Measurements from ENCODE around the gene MYO5B.
"Not testable (repeated sequence)": the region's sequence is repeated elsewhere in the genome, so short reads cannot be mapped to it uniquely, and the experiment has no call there.

Gene MYO5B

GRCh38 chr18:50096766-50097435, 98.0 kb downstream of the MYO5B start:
- peak; percentile 74 for DNase-seq

- DNase-seq, result not testable (repeated sequence)
Measured at GRCh38 chr18:50094786-50095185, 100.2 kb downstream of the MYO5B start.

- no peak for DNase-seq
Measured at GRCh38 chr18:50094221-50094773, 100.7 kb downstream of the MYO5B start.

- no peak for DNase-seq
Measured at GRCh38 chr18:50093366-50094064, 101.4 kb downstream of the MYO5B start.

GRCh38 chr18:50092245-50092805, 102.6 kb downstream of the MYO5B start:
- DNase-seq, result no peak

GRCh38 chr18:50091509-50092244, 103.3 kb downstream of the MYO5B start:
- DNase-seq, result no peak

GRCh38 chr18:50090370-50091312, 104.3 kb downstream of the MYO5B start:
- no peak for DNase-seq

- DNase-seq, result no peak
Measured at GRCh38 chr18:50089702-50090101, 105.2 kb downstream of the MYO5B start.

GRCh38 chr18:50083708-50084107, 111.2 kb downstream of the MYO5B start:
- no peak for DNase-seq

- peak; percentile 53 for DNase-seq
Measured at GRCh38 chr18:50080932-50081560, 113.9 kb downstream of the MYO5B start.

GRCh38 chr18:50080316-50080715, 114.6 kb downstream of the MYO5B start:
- DNase-seq, result peak; percentile 74

GRCh38 chr18:50079571-50080295, 115.2 kb downstream of the MYO5B start:
- DNase-seq, result peak; percentile 91

- no peak for DNase-seq
Measured at GRCh38 chr18:50076277-50076676, 118.7 kb downstream of the MYO5B start.

- no peak for DNase-seq
Measured at GRCh38 chr18:50075772-50076171, 119.2 kb downstream of the MYO5B start.

- no peak for DNase-seq
Measured at GRCh38 chr18:50074404-50074803, 120.5 kb downstream of the MYO5B start.

- DNase-seq, result no peak
Measured at GRCh38 chr18:50073319-50073718, 121.6 kb downstream of the MYO5B start.

- DNase-seq, result no peak
Measured at GRCh38 chr18:50072146-50072545, 122.8 kb downstream of the MYO5B start.

- no peak for DNase-seq
Measured at GRCh38 chr18:50071397-50071796, 123.5 kb downstream of the MYO5B start.

GRCh38 chr18:50069422-50069821, 125.5 kb downstream of the MYO5B start:
- DNase-seq, result no peak

- DNase-seq, result no peak
Measured at GRCh38 chr18:50065527-50065926, 129.4 kb downstream of the MYO5B start.

GRCh38 chr18:50065039-50065438, 129.9 kb downstream of the MYO5B start:
- DNase-seq, result no peak

Data from NCI-H2029 (cell line).